HCT116 (cell line): ENCODE data around the gene NDUFAB1. TPM values are rescaled to one million over a fixed set of nuclear protein-coding genes. Genes with fewer than 3 reads are reported as not detected.
A peak's percentile ranks its signal among the peaks of the same experiment; 100 is the strongest.

ENCODE experiments used
- ATAC-seq: fragments of 200-7000 bp; cut with Tn5 transposase; 2 replicates; pipeline ENCODE4 v1.9.1; 2020; ENCODE audit warnings: mild to moderate bottlenecking, moderate library complexity
- BruUV-seq: library from RNA; stranded (reverse); fragments of 400-500 nt; replicated peaks from 2 replicates; lab custom pipeline; 2021; lab: Mats Ljungman, UMichigan
- CTCF ChIA-PET: fragments of 300-600 bp; sonication (Branson Sonifier 250); formaldehyde crosslinking; loops from one replicate; lab custom pipeline; 2021; ENCODE audit warnings: antibody characterized with exemption; lab: Charles Lee
- POLR2A ChIA-PET: fragments of 300-600, 350-600 bp; sonication (Branson Sonifier 250); formaldehyde crosslinking; loops from one replicate; lab custom pipeline; 2021; ENCODE audit warnings: antibody characterized with exemption; lab: Charles Lee
- RAD21 ChIA-PET, 2 experiments: fragments of 300-600 bp; sonication (Branson Sonifier 250); formaldehyde crosslinking; loops; one replicate each; lab custom pipeline; 2023; ENCODE audit warnings: low total read pairs in 2 of 2; ENCODE audit not compliant: uncharacterized antibody in 2 of 2, unreplicated experiment in 2 of 2, low non-redundant PET in 1 of 2; lab: Charles Lee
- DNase-seq: peaks from one replicate; pipeline ENCODE4 v3.0.0-alpha.2; 2010; ENCODE audit warnings: low read depth, low spot score
- H2AFZ ChIP-seq: fragments of 200-600 bp; shearing (Covaris generic), sonication (generic); 2 replicates; pipeline ENCODE4 v1.6.1; 2017; ENCODE audit warnings: low read depth, mixed run types, mixed read lengths, antibody characterized with exemption, low read length; ENCODE audit not compliant: poor library complexity, severe bottlenecking
- H3K27ac ChIP-seq: 2 replicates; pipeline ENCODE4 v1.5.1; 2012; ENCODE audit warnings: low read depth, low read length
- H3K27me3 ChIP-seq: fragments of 200-600 bp; sonication (generic); 2 replicates; pipeline ENCODE4 v1.6.1; 2016; ENCODE audit warnings: mixed run types, low read length, mixed read lengths; ENCODE audit not compliant: insufficient read depth
- H3K36me3 ChIP-seq, 2 experiments: fragments of 200-500 bp in 1 of 2; fragments of 200-600 bp in 1 of 2; sonication (Bioruptor generic) in 1 of 2; sonication (generic) in 1 of 2; 2 replicates each; pipeline versions ENCODE4 v1.5.1 to v1.6.1; 2014 to 2016; ENCODE audit warnings: low read length in 2 of 2, inconsistent platforms in 1 of 2, mixed read lengths in 1 of 2, mixed run types in 1 of 2; ENCODE audit not compliant: insufficient read depth in 2 of 2, control insufficient read depth in 1 of 2
- H3K4me1 ChIP-seq, 2 experiments: fragments of 200-600 bp in 1 of 2; sonication (generic) in 1 of 2; 2 replicates each; pipeline versions ENCODE4 v1.5.1 to v1.6.1; 2012 to 2017; ENCODE audit warnings: low read length in 2 of 2, inconsistent platforms in 1 of 2, mild to moderate bottlenecking in 1 of 2, mixed read lengths in 1 of 2, mixed run types in 1 of 2, moderate library complexity in 1 of 2; ENCODE audit not compliant: insufficient read depth in 2 of 2, control insufficient read depth in 1 of 2
- H3K4me2 ChIP-seq: fragments of 200-600 bp; sonication (generic); 2 replicates; pipeline ENCODE4 v1.6.1; 2017; ENCODE audit warnings: mixed run types, low read length, mixed read lengths
- H3K4me3 ChIP-seq, 2 experiments: fragments of 200-600 bp in 1 of 2; sonication (generic) in 1 of 2; replicated peaks in 1 of 2; 2 replicates each; pipeline ENCODE4 v1.5.1; 2011 to 2016; ENCODE audit warnings: low read length in 2 of 2, control low read depth in 1 of 2, low read depth in 1 of 2, mild to moderate bottlenecking in 1 of 2, mixed read lengths in 1 of 2, mixed run types in 1 of 2
- H3K79me2 ChIP-seq: fragments of 200-600 bp; sonication (generic); 2 replicates; pipeline ENCODE4 v1.6.1; 2017; ENCODE audit warnings: mild to moderate bottlenecking, mixed run types, low read length, moderate library complexity, mixed read lengths; ENCODE audit not compliant: insufficient read depth
- H3K9ac ChIP-seq: fragments of 200-600 bp; sonication (generic); 2 replicates; pipeline ENCODE4 v1.6.1; 2016; ENCODE audit warnings: low read length, mixed read lengths
- H3K9me2 ChIP-seq: fragments of 200-600 bp; sonication (generic), shearing (Covaris generic); 2 replicates; pipeline ENCODE4 v1.6.1; 2017; ENCODE audit warnings: mixed run types, mild to moderate bottlenecking, moderate library complexity; ENCODE audit not compliant: insufficient read depth
- H3K9me3 ChIP-seq, 2 experiments: fragments of 200-500 bp in 1 of 2; fragments of 200-600 bp in 1 of 2; sonication (Bioruptor generic) in 1 of 2; sonication (generic) in 1 of 2; 2 replicates each; pipeline ENCODE4 v1.6.1; 2014 to 2017; ENCODE audit warnings: low read length in 2 of 2, mixed read lengths in 2 of 2, inconsistent platforms in 1 of 2, low read depth in 1 of 2, mild to moderate bottlenecking in 1 of 2, mixed run types in 1 of 2, moderate library complexity in 1 of 2; ENCODE audit not compliant: control insufficient read depth in 1 of 2, insufficient read depth in 1 of 2
- H4K20me1 ChIP-seq: fragments of 200-600 bp; sonication (generic), shearing (Covaris generic); 2 replicates; pipeline ENCODE4 v1.6.1; 2017; ENCODE audit warnings: mixed run types, mild to moderate bottlenecking, moderate library complexity; ENCODE audit not compliant: insufficient read depth
- CBX3 ChIP-seq: IDR thresholded peaks from 2 replicates; pipeline ENCODE4 v1.6.1; 2012; ENCODE audit warnings: low read depth
- CEBPB ChIP-seq: IDR thresholded peaks from 2 replicates; pipeline ENCODE4 v1.6.1; 2012; ENCODE audit warnings: low read depth
- EGR1 ChIP-seq: IDR thresholded peaks from 2 replicates; pipeline ENCODE4 v1.6.1; 2012; ENCODE audit warnings: low read depth
- ELF1 ChIP-seq: IDR thresholded peaks from 2 replicates; pipeline ENCODE4 v1.6.1; 2012; ENCODE audit warnings: low read depth, borderline replicate concordance
- EZH2 ChIP-seq: fragments of 200-600 bp; sonication (generic); IDR thresholded peaks from 2 replicates; pipeline ENCODE4 v1.6.1; 2017; ENCODE audit warnings: antibody characterized with exemption, mixed run types
- JUND ChIP-seq: IDR thresholded peaks from 2 replicates; pipeline ENCODE4 v1.6.1; 2012
- MAX ChIP-seq: IDR thresholded peaks from 2 replicates; pipeline ENCODE4 v1.6.1; 2012
- POLR2AphosphoS5 ChIP-seq: IDR thresholded peaks from 2 replicates; pipeline ENCODE4 v1.6.1; 2011; ENCODE audit warnings: mild to moderate bottlenecking, low read depth, low read length, moderate library complexity
- REST ChIP-seq: IDR thresholded peaks from 2 replicates; pipeline ENCODE4 v1.6.1; 2012; ENCODE audit warnings: low read depth
- SP1 ChIP-seq: IDR thresholded peaks from 2 replicates; pipeline ENCODE4 v1.6.1; 2012; ENCODE audit warnings: low read depth
- TCF7L2 ChIP-seq: IDR thresholded peaks from 2 replicates; pipeline ENCODE4 v1.7.0; 2011; ENCODE audit warnings: borderline replicate concordance, inconsistent platforms; ENCODE audit not compliant: insufficient read depth, insufficient read length; ENCODE audit errors: extremely low read depth
- YY1 ChIP-seq: IDR thresholded peaks from 2 replicates; pipeline ENCODE4 v1.6.1; 2011; ENCODE audit warnings: low read length, low read depth, moderate library complexity, mild to moderate bottlenecking; ENCODE audit not compliant: insufficient replicate concordance; ENCODE audit errors: extremely low read depth
- ZBTB33 ChIP-seq: IDR thresholded peaks from 2 replicates; pipeline ENCODE4 v1.6.1; 2011; ENCODE audit warnings: mild to moderate bottlenecking, low read length, moderate library complexity; ENCODE audit not compliant: insufficient replicate concordance; ENCODE audit errors: extremely low read depth
- ZFX ChIP-seq: fragments of 450-650 bp; IDR thresholded peaks from 2 replicates; pipeline ENCODE4 v1.6.1; 2017
- intact Hi-C: fragments of 100-400 bp; cut with micrococcal nuclease; formaldehyde crosslinking; loops from 2 replicates; pipeline ENCODE4 v1.10.0; 2022
- total RNA-seq: library from RNA; stranded (reverse); gene quantifications from one replicate; pipeline ENCODE4 v1.2.1, GENCODE V29; 2021; ENCODE audit not compliant: unreplicated experiment
- TF ChIP-seq, protein P1 (sequence below): IDR thresholded peaks from 2 replicates; pipeline ENCODE4 v1.6.1; 2012

The NDUFAB1 gene
- total RNA-seq, 1 experiment from 2014 or later: 169 TPM

GRCh38 chr16:23557779-23558702 is 38.1 kb downstream of the NDUFAB1 start (continued):
- TF ChIP-seq REST: no peak
- no peak for TF ChIP-seq CBX3
- no peak for TF ChIP-seq TCF7L2
- no peak for TF ChIP-seq POLR2AphosphoS5
- TF ChIP-seq, all 23 proteins: peak for 1

DNA sequence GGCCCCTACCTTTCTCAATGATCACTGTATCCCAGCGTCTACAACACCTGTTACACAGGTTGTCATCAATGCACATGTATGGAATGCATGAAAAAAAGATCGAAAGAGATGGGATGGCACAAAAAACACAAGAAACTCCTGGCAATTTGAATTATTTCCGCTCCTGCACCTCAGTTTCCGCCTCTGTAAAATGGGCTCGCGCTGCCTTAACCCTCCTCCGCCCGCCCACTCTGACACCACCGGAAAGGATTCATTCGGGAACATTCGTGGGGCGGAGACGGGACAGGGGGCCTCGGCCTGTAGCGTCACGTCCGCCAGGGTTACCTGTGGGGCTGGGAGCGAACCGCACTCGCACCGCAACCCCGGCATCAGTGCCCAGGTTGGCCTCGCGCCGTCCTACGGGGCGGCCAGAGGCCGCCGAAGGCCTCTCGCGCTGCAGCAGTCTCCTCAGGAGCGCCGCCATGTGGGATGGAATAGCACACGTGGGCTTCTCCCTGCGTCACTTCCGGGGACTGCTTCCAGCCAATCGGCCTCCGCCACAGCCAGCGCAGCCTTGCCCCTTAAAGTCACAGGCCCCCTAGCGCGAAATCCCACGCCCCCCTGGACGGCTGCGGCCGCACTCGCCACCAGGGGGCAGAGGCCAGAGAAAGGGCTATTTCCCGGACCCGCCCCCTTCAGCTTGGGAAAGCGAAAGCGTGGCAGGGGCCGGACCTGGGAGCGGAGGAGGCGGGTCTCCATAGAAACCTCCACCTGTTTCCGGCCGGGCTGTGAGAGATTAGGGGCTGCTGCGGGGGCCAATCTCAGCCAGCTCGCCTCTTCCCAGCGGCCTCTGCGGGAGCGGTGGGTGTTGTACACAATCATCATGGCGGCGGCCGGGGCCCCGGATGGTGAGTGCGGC is 39.0 kb downstream of the NDUFAB1 start, which contains the start of the genes EARS2 and UBFD1:
Gene EARS2 (minus strand): TSS at position 470 of the 898 bp plus-strand sequence. CDS start 7 bp downstream, at position 463.
Gene UBFD1 (plus strand): TSS at position 847 of the 898 bp plus-strand sequence. CDS start 16 bp downstream, at position 863.
- intact Hi-C loops: loop anchor here (1.0 to 10.0 kb wide), 5 partner anchors 39 to 978 kb away; partner anchors contain the start of genes DCTN5, NDUFAB1, PALB2 and RBBP6
- RAD21 ChIA-PET: no interaction called here
- TF ChIP-seq YY1: peak; percentile 93
- TF ChIP-seq MAX: peak; percentile 98
- peak; percentile 40 for TF ChIP-seq TCF7L2
- TF ChIP-seq ZFX: peak; percentile 45
- no peak for TF ChIP-seq EZH2
- TF ChIP-seq JUND: 0 out of 2 replicates have a peak, but pooled peaks have one; percentile 18
- no peak; the same call in 1 of the 2 replicates for TF ChIP-seq ELF1
- peak; percentile 89 for TF ChIP-seq EGR1
- peak; percentile 28; the same call in 1 of the 2 replicates for TF ChIP-seq CEBPB
- TF ChIP-seq ZBTB33: no peak
- TF ChIP-seq SP1: peak; percentile 89
- TF ChIP-seq, protein P1, sequence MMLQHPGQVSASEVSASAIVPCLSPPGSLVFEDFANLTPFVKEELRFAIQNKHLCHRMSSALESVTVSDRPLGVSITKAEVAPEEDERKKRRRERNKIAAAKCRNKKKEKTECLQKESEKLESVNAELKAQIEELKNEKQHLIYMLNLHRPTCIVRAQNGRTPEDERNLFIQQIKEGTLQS: no peak

More for the DNA sequence above, 39.0 kb downstream of the NDUFAB1 start, which contains the start of the genes EARS2 and UBFD1:
- Histone ChIP-seq H3K27ac (peak within 1 kb of the TSS; percentile 81), H3K79me2 (peaks cover 82% of the 10 kb centered on the region), H3K9ac (peak within 1 kb of the TSS; percentile 95), H3K9me2 (no peaks in the 10 kb centered on the region), H3K4me2 (peak within 1 kb of the TSS; percentile 81), H3K27me3 (no peaks in the 10 kb centered on the region), H4K20me1 (no peaks in the 10 kb centered on the region), H3K36me3 (peaks cover 29 to 36% of the 10 kb centered on the region in 2 experiments), H2AFZ (no peak within 1 kb of the TSS), H3K4me1 (peaks cover 9 to 20% of the 10 kb centered on the region in 2 experiments), H3K4me3 (peak within 1 kb of the TSS; percentile 69 to 73), H3K9me3 (no peaks in the 10 kb centered on the region)
- POLR2A ChIA-PET: interaction anchor here (0.7 to 2.2 kb wide), 4 partner anchors 19 to 43 kb away, joined by 3 to 8 read pairs (median 6); partner anchors contain the start of gene NDUFAB1
- peak; percentile 97 for DNase-seq
- TSS peak; percentile 65 for BruUV-seq
- CTCF ChIA-PET: interaction anchor here (0.6 to 2.5 kb wide), 11 partner anchors 11 to 479 kb away, joined by 3 to 30 read pairs (median 4); partner anchors contain the start of gene NDUFAB1
- ATAC-seq: peak; percentile 92
